GM13977 (cell line): ENCODE measurements around the gene NEIL3.

Experiments used
- DNase-seq: peaks from one replicate; pipeline ENCODE4 v3.0.0; 2012; ENCODE audit warnings: low spot score
- in situ Hi-C: fragments of 300-500 bp; cut with MboI; formaldehyde crosslinking; loops from one replicate; pipeline ENCODE4 v1.12.0; 2022; ENCODE audit warnings: low sequenced_read_pairs, low pct_unique_long_range_greater_than_20kb, mixed read lengths, inconsistent platforms; ENCODE audit not compliant: unreplicated experiment
- TF ChIP-seq, protein P1 (sequence below): IDR thresholded peaks from 2 replicates; pipeline ENCODE4 v1.5.1; 2012; ENCODE audit warnings: mild to moderate bottlenecking, control low read depth; ENCODE audit not compliant: insufficient read depth; ENCODE audit errors: extremely low read depth, missing control alignments

Gene NEIL3

DNA sequence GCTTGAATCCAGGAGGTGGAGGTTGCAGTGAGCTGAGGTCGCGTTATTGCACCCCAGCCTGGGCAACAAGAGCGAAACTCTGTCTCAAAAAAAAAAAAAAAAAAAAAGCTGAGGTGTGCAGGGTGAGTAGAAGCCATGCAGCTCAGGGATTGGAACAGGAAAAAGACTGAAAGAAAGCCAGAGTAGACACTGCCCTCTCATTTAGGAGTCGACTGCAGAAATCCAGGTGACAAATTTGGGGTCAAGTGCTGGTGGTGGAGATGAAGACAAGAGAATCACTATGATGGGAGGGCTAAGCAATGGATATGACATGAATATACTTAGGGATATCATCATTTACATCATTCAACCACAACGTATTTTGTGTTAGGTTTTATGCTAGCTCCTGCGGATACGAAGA, 1.9 kb downstream of the NEIL3 start:
- in situ Hi-C loops: no loop called here
- TF ChIP-seq, protein P1, sequence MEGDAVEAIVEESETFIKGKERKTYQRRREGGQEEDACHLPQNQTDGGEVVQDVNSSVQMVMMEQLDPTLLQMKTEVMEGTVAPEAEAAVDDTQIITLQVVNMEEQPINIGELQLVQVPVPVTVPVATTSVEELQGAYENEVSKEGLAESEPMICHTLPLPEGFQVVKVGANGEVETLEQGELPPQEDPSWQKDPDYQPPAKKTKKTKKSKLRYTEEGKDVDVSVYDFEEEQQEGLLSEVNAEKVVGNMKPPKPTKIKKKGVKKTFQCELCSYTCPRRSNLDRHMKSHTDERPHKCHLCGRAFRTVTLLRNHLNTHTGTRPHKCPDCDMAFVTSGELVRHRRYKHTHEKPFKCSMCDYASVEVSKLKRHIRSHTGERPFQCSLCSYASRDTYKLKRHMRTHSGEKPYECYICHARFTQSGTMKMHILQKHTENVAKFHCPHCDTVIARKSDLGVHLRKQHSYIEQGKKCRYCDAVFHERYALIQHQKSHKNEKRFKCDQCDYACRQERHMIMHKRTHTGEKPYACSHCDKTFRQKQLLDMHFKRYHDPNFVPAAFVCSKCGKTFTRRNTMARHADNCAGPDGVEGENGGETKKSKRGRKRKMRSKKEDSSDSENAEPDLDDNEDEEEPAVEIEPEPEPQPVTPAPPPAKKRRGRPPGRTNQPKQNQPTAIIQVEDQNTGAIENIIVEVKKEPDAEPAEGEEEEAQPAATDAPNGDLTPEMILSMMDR: no peak
- no peak for DNase-seq

DNA sequence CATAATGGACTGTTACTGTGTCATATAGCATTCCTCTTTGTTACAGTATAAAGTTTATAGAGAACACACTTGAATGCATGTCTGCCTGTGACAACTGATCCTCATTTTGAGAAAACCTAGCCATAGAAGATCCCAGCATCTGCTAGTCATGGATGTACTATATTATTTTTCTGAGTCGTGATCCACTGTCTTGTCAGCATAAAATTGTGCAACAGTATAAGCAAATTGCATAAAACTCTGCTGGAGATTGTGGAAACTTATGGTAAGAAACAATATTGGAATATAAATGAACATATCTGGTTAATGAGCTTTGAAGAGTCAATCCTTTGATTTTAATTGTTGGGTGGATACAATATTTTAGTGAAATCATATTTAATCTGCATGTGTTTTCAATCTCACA, 3.6 kb downstream of the NEIL3 start:
- DNase-seq: no peak
- TF ChIP-seq, protein P1: no peak
- in situ Hi-C loops: no loop called here

DNA sequence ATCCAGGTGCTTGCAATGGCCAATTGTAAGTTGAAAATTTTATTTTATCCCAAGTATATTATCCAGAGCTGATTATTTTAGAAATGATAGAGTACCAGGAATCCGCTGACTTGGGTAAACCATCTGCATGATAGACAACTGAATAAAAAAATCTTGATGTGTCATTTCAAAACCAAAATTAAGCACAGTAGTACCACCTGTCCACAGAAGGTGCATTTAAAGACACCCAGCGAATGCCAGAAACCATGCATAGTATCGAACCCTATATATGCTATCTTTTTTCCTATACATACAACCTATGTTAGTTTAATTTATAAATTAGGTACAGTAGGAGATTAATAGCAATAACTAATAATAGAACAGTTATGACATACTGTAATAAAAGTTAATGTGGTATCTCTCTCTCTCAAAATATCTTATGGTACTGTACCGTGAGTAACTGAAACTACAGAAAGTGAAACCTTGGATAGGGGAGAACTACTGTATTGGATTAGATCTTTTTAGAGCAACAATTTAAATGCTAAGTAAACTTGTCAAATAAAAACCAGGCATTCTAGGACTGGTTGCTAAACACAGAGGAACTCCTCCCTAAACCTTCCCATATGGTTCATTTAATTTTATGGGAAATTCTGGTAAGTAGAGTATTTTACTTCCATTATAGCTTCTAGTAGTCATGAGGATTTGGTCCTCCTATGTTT, 6.2 kb downstream of the NEIL3 start:
- no peak for DNase-seq
- TF ChIP-seq, protein P1: no peak
- in situ Hi-C loops: no loop called here

DNA sequence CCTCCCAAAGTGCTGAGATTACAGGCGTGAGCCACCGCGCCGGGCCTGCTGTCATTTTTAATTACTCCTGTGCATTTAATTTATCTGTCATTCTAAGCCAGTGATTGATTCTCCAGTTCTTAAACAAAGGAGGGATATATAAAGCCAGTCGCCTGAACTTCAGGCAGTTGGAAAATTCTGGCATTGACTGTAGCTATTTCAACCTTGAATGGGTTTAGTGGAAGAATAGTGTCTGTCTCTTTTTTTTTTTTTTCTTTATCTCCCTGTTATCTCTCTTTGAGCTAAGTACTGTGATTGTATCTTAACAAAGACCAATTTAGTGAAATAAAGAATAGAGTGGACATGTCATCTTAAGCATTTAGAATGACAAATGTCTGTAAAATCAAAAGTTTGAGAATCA, 11.0 kb downstream of the NEIL3 start:
- no peak for DNase-seq
- TF ChIP-seq, protein P1: no peak
- in situ Hi-C loops: no loop called here

DNA sequence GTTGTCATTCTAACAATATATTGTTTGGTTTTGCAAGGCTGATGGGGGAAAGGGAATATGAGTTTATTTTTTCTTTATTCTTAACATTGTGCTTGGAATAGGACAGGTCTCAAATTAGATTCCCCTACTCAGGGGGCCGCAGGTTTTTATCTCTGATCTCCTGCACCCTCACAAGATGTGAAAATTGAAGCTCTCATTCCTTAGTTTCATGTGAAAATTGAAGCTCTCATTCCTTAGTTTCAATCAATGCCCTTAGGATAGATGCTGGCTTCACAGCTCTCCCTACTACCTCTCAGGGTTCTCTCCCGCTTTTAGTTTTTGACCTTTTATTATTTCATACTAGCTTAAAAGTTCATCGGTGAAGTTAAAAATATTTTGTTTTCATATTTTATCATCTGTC, 12.0 kb downstream of the NEIL3 start:
- TF ChIP-seq, protein P1: no peak
- in situ Hi-C loops: no loop called here
- DNase-seq: no peak

DNA sequence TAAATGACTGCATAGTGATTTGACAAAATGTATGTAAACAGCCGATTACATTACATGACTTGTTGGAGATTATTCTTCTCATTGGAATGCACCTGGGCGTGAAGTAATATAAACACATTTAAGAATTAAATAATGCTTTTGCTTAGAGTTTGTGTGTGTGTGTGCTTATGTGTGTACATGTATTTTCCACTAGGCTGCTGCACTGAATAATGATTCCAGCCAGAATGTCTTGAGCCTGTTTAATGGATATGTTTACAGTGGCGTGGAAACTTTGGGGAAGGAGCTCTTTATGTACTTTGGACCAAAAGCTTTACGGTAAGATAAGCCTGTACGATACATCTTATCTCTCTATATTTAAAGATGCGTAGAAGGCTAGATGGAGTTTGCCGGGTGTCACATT, 12.6 kb downstream of the NEIL3 start:
- in situ Hi-C loops: no loop called here

More for the DNA sequence above, 12.6 kb downstream of the NEIL3 start:
- no peak for DNase-seq
- TF ChIP-seq, protein P1: no peak
